Activated naive CD4-positive, alpha-beta T cell treated with anti-CD3 and anti-CD28 coated beads, Interleukin-2, amount 50 U/mL, for 72 hours (primary cell): ENCODE results near the gene MALL. TPM values are rescaled to one million over a fixed set of nuclear protein-coding genes. Genes with fewer than 3 reads are reported as not detected.
"Not testable (repeated sequence)": the region's sequence is repeated elsewhere in the genome, so short reads cannot be mapped to it uniquely, and the experiment has no call there.

ENCODE experiments used
- ATAC-seq, 2 donors: fragments of 150-1000 bp; cut with Tn5 transposase; 2 replicates each; pipeline ENCODE4 v1.10.0; 2021; ENCODE audit warnings: mild to moderate bottlenecking in 2 of 2, moderate library complexity in 2 of 2
- DNase-seq, 2 donors: peaks; one replicate each; pipeline ENCODE4 v3.0.0; 2021 to 2022; ENCODE audit warnings: low spot score in 2 of 2
- H3K27ac Mint-ChIP-seq, 2 donors: one replicate each; pipeline ENCODE4 v1.8.0; 2022; ENCODE audit warnings: mild to moderate bottlenecking in 2 of 2, mixed read lengths in 2 of 2
- H3K36me3 Mint-ChIP-seq, 2 donors: one replicate each; pipeline ENCODE4 v1.8.0; 2022; ENCODE audit warnings: mixed read lengths in 2 of 2
- H3K9me3 Mint-ChIP-seq, 2 donors: one replicate each; pipeline ENCODE4 v1.8.0; 2022; ENCODE audit warnings: mixed read lengths in 2 of 2
- total RNA-seq, 2 donors: library from RNA; stranded (reverse); gene quantifications; one replicate each; pipeline ENCODE4 v1.2.3, GENCODE V29; 2022

Gene MALL
- total RNA-seq, 2 donors from 2014 or later, result not detected

- H3K9me3 Mint-ChIP-seq, result peaks cover 0 to 12% of the 10 kb centered on the region in 2 donors
- H3K36me3 Mint-ChIP-seq, result peaks cover 0 to 12% of the 10 kb centered on the region in 2 donors
- H3K27ac Mint-ChIP-seq, result no peak overlapping the region
- DNase-seq (no peak), ATAC-seq (no peak)
Observed at GRCh38 chr2:110104025-110104771, 11.4 kb downstream of the MALL start.

GRCh38 chr2:110103061-110103961 is 12.3 kb downstream of the MALL start:
- ATAC-seq, result no peak
- peaks cover 0 to 12% of the 10 kb centered on the region in 2 donors for H3K9me3 Mint-ChIP-seq
- DNase-seq, result no peak
- H3K27ac Mint-ChIP-seq, result no peak overlapping the region
- H3K36me3 Mint-ChIP-seq, result peaks cover 0 to 10% of the 10 kb centered on the region in 2 donors

- DNase-seq, result no peak
- ATAC-seq, result peak in 1 of 2 donors; percentile 69
- H3K9me3 Mint-ChIP-seq, result peaks cover 0 to 5% of the 10 kb centered on the region in 2 donors
- H3K27ac Mint-ChIP-seq, result peak overlapping the region; percentile 17 to 34
- no peaks in the 10 kb centered on the region for H3K36me3 Mint-ChIP-seq
Observed at GRCh38 chr2:110101901-110102803, 13.5 kb downstream of the MALL start.

- ATAC-seq (peak; percentile 54 to 64), DNase-seq (no peak)
- H3K27ac Mint-ChIP-seq, result peak overlapping the region in 1 of 2 donors; percentile 34
- peaks cover 0 to 5% of the 10 kb centered on the region in 2 donors for H3K9me3 Mint-ChIP-seq
- no peaks in the 10 kb centered on the region for H3K36me3 Mint-ChIP-seq
Observed at GRCh38 chr2:110101280-110101844, 14.3 kb downstream of the MALL start.

GRCh38 chr2:110100880-110101279 is 14.7 kb downstream of the MALL start:
- not testable (repeated sequence) for H3K9me3 Mint-ChIP-seq, H3K36me3 Mint-ChIP-seq, DNase-seq, H3K27ac Mint-ChIP-seq
- ATAC-seq, result peak in 1 of 2 donors; percentile 18

- DNase-seq, result no peak
- H3K27ac Mint-ChIP-seq, result no peak overlapping the region
- peaks cover 0 to 5% of the 10 kb centered on the region in 2 donors for H3K9me3 Mint-ChIP-seq
- H3K36me3 Mint-ChIP-seq, result no peaks in the 10 kb centered on the region
- no peak for ATAC-seq
Observed at GRCh38 chr2:110100480-110100879, 15.1 kb downstream of the MALL start.

GRCh38 chr2:110099471-110100225 is 16.0 kb downstream of the MALL start:
- no peak for ATAC-seq
- no peak overlapping the region for H3K27ac Mint-ChIP-seq
- H3K36me3 Mint-ChIP-seq, result no peaks in the 10 kb centered on the region
- H3K9me3 Mint-ChIP-seq, result peaks cover 0 to 5% of the 10 kb centered on the region in 2 donors
- DNase-seq, result no peak

GRCh38 chr2:110099038-110099425 is 16.6 kb downstream of the MALL start:
- Mint-ChIP-seq H3K9me3 (peaks cover 0 to 5% of the 10 kb centered on the region in 2 donors), H3K27ac (no peak overlapping the region), H3K36me3 (no peaks in the 10 kb centered on the region)
- no peak for ATAC-seq
- DNase-seq, result no peak

- no peak for ATAC-seq
- DNase-seq, result no peak
- Mint-ChIP-seq H3K36me3 (no peaks in the 10 kb centered on the region), H3K9me3 (peaks cover 0 to 5% of the 10 kb centered on the region in 2 donors), H3K27ac (no peak overlapping the region)
Observed at GRCh38 chr2:110097506-110098220, 18.0 kb downstream of the MALL start.

GRCh38 chr2:110095994-110096633 is 19.5 kb downstream of the MALL start:
- peaks cover 0 to 5% of the 10 kb centered on the region in 2 donors for H3K9me3 Mint-ChIP-seq
- no peaks in the 10 kb centered on the region for H3K36me3 Mint-ChIP-seq
- ATAC-seq, result no peak
- H3K27ac Mint-ChIP-seq, result no peak overlapping the region
- DNase-seq, result no peak

- H3K36me3 Mint-ChIP-seq, H3K9me3 Mint-ChIP-seq, H3K27ac Mint-ChIP-seq, ATAC-seq, DNase-seq: not testable (repeated sequence)
Observed at GRCh38 chr2:110094884-110095534, 20.6 kb downstream of the MALL start.

GRCh38 chr2:110093924-110094323 is 21.7 kb downstream of the MALL start:
- not testable (repeated sequence) for DNase-seq, ATAC-seq, H3K9me3 Mint-ChIP-seq, H3K36me3 Mint-ChIP-seq, H3K27ac Mint-ChIP-seq

- not testable (repeated sequence) for H3K36me3 Mint-ChIP-seq, H3K9me3 Mint-ChIP-seq, DNase-seq, ATAC-seq, H3K27ac Mint-ChIP-seq
Observed at GRCh38 chr2:110090164-110090563, 25.5 kb downstream of the MALL start.

GRCh38 chr2:110083757-110084156 is 31.9 kb downstream of the MALL start:
- not testable (repeated sequence) for H3K36me3 Mint-ChIP-seq, DNase-seq, H3K27ac Mint-ChIP-seq, H3K9me3 Mint-ChIP-seq, ATAC-seq
